GM18951 (cell line): Measurements from ENCODE around the gene NAXD.
"Not testable (repeated sequence)": the region's sequence is repeated elsewhere in the genome, so short reads cannot be mapped to it uniquely, and the experiment has no call there.

Source experiments
- POLR2A ChIP-seq: IDR thresholded peaks from 4 replicates; pipeline ENCODE4 v1.6.1; 2011; ENCODE audit warnings: mild to moderate bottlenecking; ENCODE audit not compliant: insufficient read length, insufficient read depth; ENCODE audit errors: extremely low read depth
- in situ Hi-C: fragments of 300-500 bp; cut with MboI; formaldehyde crosslinking; loops from one replicate; pipeline ENCODE4 v1.12.0; 2022; ENCODE audit warnings: low sequenced_read_pairs, mixed read lengths, inconsistent platforms; ENCODE audit not compliant: unreplicated experiment

Gene NAXD

DNA sequence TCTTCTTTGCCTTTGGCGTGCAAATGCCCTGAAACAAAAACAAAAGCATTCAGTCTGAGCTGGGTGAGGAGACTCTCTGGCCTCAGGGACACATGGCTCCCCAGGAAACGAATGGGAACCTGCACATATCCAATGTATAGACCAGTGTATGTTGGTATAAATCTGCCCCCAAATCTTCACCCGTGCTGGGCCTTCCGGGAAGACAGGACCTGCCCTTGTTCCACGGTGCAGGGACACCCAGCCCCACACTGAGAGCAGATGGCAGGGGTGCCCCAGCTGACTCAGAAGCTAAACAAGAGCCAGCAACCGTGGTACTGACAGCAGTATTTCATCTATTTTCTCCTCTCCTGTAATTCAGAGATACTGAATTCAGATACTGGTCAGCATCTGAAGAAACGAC, 48.1 kb downstream of the NAXD start:
- in situ Hi-C loops: no loop called here
- no peak for TF ChIP-seq POLR2A

DNA sequence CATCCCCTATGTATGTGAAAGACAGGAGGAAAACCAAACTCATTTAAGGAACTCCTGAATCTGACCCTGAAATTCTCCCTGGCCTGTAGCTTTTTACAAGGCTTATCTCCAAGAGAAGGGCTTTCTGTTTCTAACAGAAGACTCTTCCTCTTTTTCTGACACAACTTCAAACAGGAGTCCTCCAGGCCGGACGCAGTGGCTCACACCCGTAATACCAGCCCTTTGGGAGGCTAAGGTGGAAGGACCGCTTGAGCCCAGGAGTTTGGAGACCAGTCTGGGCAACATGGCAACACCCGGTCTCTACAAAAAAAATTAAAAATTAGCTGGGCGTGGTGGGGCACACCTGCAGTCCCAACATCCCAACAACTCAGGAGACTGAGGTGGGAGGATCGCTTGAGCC, 48.7 kb downstream of the NAXD start:
- TF ChIP-seq POLR2A: no peak
- in situ Hi-C loops: no loop called here

DNA sequence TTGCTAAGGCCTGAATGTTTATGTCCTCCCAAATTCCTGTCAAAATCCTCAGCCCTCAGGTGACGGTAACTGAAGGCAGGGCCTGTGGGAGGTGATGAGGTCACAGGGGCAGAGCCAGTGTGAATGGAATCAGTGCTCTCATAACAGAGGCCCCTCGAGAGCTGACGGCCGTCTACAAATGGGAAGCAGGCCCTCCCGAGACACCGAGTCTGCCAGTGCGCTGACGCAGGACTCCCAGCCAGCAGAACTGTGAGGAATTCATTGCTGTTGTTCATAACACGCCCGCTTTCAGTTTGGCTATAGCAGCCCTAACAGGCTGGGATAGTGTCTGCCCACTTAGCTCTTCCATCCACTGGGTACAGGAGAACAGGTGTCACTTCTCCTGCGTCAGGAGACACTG, 49.3 kb downstream of the NAXD start:
- TF ChIP-seq POLR2A: no peak
- in situ Hi-C loops: no loop called here

DNA sequence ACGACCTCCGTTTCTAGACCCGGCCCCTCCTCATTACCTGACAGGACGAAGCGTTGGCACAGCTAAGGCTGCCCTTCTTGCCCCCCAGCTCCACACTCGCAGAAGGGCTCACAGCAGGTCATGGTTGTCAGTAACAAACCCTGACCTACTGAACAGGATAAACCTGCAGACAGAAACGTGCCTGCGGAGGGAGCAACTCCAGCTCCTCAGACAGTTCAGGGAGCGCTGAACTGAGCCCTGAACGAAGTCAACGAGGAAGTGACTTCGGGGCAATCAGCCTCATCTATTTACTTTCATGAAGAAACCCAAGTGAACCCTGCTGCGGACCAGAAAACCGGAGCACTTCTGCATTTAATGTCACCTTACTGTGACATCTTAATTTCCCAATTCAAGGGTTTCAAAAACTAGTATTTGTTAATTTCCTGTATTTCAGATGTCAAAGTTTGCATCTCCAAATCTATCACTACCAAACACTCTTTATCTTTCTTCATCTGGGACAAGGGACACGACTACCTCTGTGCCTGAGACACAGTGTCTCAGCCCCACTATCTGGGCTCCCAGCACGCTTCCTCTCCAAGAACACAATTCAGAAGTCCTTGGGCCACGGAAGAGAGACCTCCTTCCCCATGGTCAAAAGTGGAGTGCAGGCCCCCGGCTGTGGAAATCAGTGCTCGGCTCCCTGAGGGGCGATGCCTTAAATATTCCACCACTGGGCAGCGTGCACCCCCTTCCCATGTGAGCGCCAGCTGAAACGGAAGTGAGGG, 50.3 kb downstream of the NAXD start:
- in situ Hi-C loops: no loop called here
- no peak for TF ChIP-seq POLR2A

DNA sequence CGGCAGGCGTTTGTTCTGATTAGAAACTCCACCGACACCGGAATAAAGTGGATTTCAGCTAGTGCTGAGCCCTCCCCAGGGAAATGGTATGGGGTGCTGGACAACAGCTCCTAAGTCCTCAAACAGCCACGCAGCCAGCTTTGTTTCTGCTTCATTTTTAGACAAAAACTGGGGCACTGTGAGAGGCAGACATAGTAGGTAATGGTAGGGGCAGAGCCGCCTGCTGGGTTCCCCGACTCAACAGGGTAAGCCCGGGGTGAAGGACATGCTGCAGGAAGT, 50.8 kb downstream of the NAXD start:
- in situ Hi-C loops: no loop called here
- TF ChIP-seq POLR2A: no peak

DNA sequence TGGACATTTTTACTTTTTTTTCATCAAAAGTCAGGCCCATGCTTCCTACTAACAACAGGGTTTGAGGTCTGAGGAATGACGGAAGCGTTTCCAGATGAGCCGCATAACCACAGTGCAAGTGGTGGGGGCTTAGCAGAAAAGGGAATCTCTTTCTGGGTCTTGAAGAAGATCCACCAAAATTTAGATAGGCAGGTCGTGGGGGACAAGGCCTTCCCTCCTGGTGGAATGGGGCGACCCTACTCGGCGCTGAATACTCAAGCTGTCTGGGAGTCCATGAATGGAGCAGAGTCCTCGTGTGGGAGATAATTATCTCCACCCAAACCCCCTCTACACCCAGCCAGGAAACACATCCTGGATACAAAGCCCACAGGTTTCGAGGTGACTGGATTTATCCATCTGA, 53.7 kb downstream of the NAXD start:
- in situ Hi-C loops: no loop called here
- TF ChIP-seq POLR2A: no peak

DNA sequence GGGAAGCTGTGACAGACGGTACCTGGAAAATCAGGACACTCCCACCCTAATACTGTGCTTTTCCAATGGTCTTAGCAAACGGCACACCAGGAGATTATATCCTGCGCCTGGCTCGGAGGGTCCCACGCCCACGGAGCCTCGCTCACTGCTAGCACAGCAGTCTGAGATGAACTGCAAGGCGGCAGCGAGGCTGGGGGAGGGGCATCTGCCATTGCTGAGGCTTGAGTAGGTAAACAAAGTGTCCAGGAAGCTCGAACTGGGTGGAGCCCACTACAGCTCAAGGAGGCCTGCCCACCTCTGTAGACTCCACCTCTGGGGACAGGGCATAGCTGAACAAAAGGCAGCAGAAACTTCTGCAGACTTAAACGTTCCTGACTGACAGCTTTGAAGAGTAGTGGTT, 54.5 kb downstream of the NAXD start:
- in situ Hi-C loops: not testable (repeated sequence)

DNA sequence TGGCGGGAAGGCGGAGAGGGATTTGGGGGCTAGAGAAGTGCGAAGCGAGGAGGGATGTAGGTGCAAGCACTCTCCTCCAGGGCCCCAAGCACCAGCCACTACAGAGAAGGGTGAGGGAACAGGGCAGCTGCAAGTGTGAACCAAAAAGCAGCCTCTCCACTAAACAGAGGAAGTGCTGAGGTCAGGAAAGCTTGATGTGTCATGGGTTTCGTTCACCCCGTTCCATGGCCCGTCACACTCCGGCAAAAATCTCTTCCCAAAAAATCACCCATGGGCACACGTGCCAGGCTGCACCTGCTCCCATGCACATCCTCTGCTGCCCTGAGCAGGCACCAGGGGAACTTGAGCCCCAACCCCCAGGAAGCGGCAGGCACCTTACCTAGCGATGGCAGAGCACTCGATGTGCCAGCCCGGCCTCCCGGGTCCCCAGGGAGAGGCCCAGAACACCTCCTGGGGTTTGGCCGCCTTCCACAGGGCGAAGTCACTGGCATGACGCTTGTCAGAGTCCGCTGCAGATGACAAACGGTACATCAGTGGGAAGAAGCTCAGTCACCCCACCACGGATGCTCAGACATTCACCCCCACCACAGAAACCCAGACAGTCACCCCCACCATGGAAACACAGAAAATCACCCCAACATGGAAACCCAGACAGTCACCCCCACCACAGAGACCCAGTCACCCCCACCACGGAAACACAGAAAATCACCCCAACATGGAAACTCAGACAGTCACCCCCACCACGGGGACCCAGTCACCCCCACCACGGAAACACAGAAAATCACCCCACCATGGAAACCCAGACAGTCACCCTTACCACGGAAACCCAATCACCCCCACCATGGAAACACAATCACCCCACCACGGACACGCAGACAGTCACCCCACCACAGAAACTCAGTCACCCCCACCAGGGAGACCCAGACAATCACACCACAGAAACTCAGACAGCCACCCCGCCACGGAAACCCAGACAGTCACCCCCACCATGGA, 61.5 kb downstream of the NAXD start:
- no peak for TF ChIP-seq POLR2A
- in situ Hi-C loops: no loop called here

DNA sequence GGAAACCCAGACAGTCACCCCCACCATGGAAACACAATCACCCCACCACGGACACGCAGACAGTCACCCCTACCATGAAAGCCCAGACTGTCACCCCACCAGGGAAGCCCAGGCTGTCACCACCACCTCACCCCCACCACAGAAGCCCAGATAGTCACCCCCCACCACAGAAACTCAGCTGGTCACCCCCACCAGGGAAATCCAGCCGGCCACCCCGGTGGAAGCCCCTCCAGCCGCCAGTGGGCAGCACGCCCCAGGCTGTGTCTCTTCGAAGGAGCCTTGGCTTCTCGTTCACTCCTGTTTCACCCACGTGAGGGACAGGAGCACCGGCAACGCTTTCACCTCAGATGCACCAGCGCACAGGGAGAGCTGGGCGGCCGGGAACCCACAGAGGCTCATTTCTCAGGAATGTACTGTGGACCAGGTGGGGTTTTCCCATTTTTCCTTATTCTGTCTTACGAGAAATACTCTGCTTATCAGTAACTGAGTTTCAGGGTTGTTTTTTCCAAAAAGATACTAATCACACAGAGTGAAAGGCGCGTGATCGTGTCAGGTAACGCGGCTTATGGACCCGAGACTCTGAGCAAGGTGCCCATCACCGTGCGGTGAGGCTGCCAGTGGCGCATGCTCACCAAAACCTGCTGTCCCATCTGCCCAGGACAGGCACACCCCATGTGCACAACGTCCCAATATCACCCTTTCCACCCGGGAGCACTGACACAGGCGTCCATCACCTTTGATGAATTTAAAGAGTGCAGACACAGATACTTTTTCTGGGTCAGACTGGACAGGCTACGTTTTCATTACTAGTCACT, 62.6 kb downstream of the NAXD start:
- TF ChIP-seq POLR2A: no peak
- in situ Hi-C loops: no loop called here

DNA sequence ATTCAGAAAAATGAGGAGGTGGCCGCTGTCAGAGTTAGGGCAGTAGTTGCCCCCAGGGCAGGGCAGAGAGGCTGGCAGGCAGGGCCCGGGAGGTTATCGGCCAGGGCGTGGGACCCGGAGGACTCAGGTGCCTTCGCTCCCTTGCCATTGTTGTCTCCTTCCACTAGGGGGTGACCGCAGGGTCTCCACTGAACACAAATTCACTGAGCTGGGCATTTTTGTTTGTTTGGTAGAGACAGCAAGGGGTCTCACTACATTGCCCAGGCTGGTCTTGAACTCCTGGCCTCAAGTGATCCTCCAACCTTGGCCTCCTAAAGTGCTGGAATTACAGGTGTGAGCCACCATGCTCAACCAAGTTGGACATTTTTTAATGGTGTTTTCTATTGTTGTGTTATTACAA, 65.5 kb downstream of the NAXD start:
- no peak for TF ChIP-seq POLR2A
- in situ Hi-C loops: no loop called here

DNA sequence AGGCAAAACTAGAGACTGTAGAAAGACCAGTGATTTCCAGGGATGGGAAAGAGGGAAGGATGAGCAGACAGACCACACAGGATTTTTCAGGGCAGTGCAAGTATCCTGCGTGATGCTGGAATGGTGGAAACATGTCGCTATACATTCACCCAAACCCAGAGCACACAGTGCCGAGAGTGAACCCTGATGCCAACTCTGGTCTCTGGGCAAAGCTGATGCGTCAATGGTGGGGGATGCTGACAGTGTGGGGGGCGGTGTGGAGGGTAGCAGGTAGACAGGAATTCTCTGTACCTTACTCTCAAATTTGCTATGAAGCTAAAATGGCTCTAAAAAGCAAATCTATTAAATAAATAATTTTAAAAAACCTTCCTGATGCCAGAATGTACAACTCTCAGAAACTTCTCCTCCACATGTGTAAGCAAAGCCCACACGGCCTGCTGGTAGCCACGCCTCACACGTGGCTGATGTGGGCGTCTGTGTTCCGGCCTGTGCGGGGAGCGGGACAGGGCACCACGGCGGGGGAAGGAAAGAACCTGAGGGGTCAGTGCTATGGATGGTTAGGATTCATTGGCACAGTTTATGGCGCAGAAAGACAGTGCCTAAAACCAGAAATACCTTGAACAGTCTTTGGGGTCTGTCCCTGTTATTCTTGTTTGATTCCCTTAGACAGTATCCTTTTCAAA, 66.7 kb downstream of the NAXD start:
- TF ChIP-seq POLR2A: no peak
- in situ Hi-C loops: no loop called here

DNA sequence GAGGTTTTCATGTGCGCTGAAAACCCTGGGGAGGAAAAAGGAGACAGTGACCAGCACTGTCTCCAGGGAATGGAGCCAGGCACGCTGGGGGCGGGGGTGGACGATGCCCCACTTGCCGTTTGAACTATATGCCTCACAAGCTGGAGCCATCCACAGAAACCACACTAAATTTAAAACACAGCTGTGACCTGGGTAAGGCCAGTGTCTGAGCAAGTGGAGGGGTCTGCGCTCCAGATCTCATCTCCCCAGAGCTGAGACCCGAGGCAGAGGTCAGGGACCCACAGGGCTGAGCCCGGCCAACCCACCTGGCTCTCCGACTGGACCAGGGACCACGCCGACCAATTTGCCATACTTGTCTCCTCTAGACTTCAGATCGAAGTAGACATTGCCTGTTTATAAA, 67.4 kb downstream of the NAXD start:
- in situ Hi-C loops: no loop called here
- TF ChIP-seq POLR2A: no peak

DNA sequence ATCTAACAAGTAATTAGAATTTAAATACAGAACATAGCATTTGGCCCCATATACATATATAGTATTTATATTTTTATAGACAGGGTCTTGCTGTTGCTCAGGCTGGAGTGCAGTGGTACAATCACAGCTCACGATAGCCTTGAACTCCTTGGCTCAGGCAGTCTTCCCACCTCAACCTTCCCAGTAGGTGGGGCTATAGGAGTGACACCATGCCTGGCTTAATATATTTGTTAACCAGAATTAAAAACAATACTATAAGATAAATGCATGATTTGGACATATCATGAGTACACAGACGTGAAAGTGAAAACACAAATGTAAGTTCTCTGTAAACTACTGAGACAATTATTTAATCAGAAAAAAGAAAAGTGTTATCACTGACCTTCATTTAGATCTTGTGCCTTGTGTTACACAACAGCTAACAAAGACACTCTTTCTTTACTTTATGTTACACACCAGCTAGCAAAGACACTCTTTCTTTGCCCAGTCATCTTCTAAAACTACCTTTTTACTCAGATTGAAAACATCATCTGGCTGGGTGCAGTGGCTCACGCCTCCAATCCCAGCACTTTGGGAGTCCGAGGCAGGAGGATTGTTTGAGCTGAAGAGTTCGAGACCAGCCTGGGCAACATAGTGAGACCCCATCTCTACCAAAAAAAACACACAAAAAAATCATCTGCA, 68.0 kb downstream of the NAXD start:
- in situ Hi-C loops: no loop called here
- TF ChIP-seq POLR2A: no peak

DNA sequence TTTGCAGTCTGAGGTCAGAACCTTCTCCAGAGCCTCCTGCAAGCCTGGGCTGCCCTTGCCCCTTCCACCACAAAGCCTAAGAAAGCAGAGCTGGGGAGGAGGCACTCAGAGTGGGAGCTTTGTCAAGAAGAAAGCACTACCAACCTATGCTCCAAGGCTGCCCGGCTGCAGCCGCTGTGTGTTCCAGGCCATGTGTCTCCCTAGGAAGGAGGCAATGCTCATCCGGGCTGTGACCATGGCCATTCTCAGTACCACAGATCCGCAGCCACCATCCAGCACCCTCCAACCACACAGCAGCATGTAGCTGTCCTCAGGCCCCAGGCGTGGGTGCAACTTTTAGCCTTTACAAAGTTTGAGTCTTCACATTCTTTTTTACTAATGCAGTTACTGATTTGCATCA, 68.6 kb downstream of the NAXD start:
- in situ Hi-C loops: no loop called here
- TF ChIP-seq POLR2A: no peak
